ENCODE results near the gene CA4.

Gene CA4

DNA sequence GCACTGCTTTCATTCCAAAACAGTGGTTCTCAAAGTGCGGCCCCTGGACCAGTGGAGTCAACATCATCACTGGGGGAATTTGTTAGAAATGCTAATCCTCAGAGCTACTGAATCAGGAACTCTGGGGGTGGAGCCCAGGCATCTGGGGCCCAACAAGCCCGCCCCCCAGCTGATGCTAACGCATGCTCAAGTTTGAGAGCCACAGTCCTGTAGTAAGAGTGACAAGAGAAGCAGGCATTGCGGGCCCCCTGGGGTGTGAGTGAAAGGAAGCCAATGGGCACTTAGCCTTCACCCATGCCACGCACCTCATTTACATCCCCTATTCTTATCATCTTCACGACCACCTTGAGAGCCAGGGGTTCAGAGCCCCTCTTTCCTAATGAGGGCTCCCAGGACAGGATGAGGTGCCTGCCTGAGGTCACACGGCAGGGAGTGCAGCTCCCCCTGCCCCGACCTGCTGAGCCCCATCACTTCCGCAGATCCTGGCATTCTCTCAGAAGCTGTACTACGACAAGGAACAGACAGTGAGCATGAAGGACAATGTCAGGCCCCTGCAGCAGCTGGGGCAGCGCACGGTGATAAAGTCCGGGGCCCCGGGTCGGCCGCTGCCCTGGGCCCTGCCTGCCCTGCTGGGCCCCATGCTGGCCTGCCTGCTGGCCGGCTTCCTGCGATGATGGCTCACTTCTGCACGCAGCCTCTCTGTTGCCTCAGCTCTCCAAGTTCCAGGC, 9.1 kb downstream of the CA4 start:
- H3K4me3 ChIP-seq (ENCODE audit: low read depth, low read length, poor library complexity, severe bottlenecking) = no peak overlapping the region
- no peaks in the 10 kb centered on the region for H3K36me3 ChIP-seq (ENCODE audit: insufficient read depth, low read length)
- no peak overlapping the region for H3K4me2 ChIP-seq (ENCODE audit: low read length)
- no peak overlapping the region for H3K27ac ChIP-seq (ENCODE audit: low read depth, low read length, poor library complexity, severe bottlenecking)
- H3K9me2 ChIP-seq (ENCODE audit: low read depth, low read length) = no peaks in the 10 kb centered on the region
- no peaks in the 10 kb centered on the region for H3F3A ChIP-seq (ENCODE audit: insufficient read depth, low read length)
- TF ChIP-seq, protein P1, sequence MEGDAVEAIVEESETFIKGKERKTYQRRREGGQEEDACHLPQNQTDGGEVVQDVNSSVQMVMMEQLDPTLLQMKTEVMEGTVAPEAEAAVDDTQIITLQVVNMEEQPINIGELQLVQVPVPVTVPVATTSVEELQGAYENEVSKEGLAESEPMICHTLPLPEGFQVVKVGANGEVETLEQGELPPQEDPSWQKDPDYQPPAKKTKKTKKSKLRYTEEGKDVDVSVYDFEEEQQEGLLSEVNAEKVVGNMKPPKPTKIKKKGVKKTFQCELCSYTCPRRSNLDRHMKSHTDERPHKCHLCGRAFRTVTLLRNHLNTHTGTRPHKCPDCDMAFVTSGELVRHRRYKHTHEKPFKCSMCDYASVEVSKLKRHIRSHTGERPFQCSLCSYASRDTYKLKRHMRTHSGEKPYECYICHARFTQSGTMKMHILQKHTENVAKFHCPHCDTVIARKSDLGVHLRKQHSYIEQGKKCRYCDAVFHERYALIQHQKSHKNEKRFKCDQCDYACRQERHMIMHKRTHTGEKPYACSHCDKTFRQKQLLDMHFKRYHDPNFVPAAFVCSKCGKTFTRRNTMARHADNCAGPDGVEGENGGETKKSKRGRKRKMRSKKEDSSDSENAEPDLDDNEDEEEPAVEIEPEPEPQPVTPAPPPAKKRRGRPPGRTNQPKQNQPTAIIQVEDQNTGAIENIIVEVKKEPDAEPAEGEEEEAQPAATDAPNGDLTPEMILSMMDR (IDR thresholded peaks at IDR 0.05; ENCODE audit: low read length) = no peak
- no peak for TF ChIP-seq EZH2 (IDR thresholded peaks at IDR 0.05; ENCODE audit: borderline replicate concordance, low read length)
- peaks cover 15% of the 10 kb centered on the region; the same call in 1 of the 2 replicates for H3K27me3 ChIP-seq (ENCODE audit: insufficient read depth, low read length)
- no peaks in the 10 kb centered on the region for H3K9me3 ChIP-seq (ENCODE audit: low read length)
- no peak overlapping the region for H3K9ac ChIP-seq (ENCODE audit: low read length)
- H4K20me1 ChIP-seq (ENCODE audit: insufficient read depth, low read length) = no peaks in the 10 kb centered on the region
- no peak overlapping the region for H2AFZ ChIP-seq (ENCODE audit: low read length)
- no peaks in the 10 kb centered on the region for H3K79me2 ChIP-seq (ENCODE audit: insufficient read depth, low read length)
- H3K4me1 ChIP-seq (ENCODE audit: insufficient read depth, low read length, severe bottlenecking) = no peaks in the 10 kb centered on the region

DNA sequence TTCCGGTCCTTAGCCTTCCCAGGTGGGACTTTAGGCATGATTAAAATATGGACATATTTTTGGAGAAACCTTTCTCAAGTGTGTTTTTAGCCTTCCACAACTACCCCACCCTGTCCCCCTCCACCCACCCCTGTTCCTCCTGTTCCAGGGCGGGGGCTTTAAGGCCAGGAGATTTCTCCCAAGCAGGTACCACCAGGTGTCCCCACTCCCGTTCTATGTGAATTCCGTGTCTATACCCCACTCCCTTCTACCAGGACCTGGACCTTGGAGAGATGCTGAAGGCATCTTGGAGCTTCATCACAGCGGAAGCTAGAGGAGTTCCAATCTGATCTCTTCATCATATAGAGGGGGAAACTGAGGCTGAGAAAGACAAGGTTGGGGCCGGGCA, 9.7 kb downstream of the CA4 start:
- peaks cover 15% of the 10 kb centered on the region; the same call in 1 of the 2 replicates for H3K27me3 ChIP-seq (ENCODE audit: insufficient read depth, low read length)
- no peaks in the 10 kb centered on the region; the same call in 1 of the 2 replicates for H3F3A ChIP-seq (ENCODE audit: insufficient read depth, low read length)
- H3K4me1 ChIP-seq (ENCODE audit: insufficient read depth, low read length, severe bottlenecking) = no peaks in the 10 kb centered on the region
- no peak overlapping the region for H2AFZ ChIP-seq (ENCODE audit: low read length)
- H4K20me1 ChIP-seq (ENCODE audit: insufficient read depth, low read length) = no peaks in the 10 kb centered on the region
- no peaks in the 10 kb centered on the region for H3K36me3 ChIP-seq (ENCODE audit: insufficient read depth, low read length)
- no peak overlapping the region for H3K9ac ChIP-seq (ENCODE audit: low read length)
- no peak for TF ChIP-seq EZH2 (IDR thresholded peaks at IDR 0.05; ENCODE audit: borderline replicate concordance, low read length)
- TF ChIP-seq, protein P1 (IDR thresholded peaks at IDR 0.05; ENCODE audit: low read length) = no peak
- H3K27ac ChIP-seq (ENCODE audit: low read depth, low read length, poor library complexity, severe bottlenecking) = no peak overlapping the region
- no peaks in the 10 kb centered on the region for H3K9me3 ChIP-seq (ENCODE audit: low read length)
- no peaks in the 10 kb centered on the region for H3K9me2 ChIP-seq (ENCODE audit: low read depth, low read length)
- no peaks in the 10 kb centered on the region for H3K79me2 ChIP-seq (ENCODE audit: insufficient read depth, low read length)
- H3K4me3 ChIP-seq (ENCODE audit: low read depth, low read length, poor library complexity, severe bottlenecking) = no peak overlapping the region
- H3K4me2 ChIP-seq (ENCODE audit: low read length) = no peak overlapping the region

- Histone ChIP-seq H2AFZ (ENCODE audit: low read length) (no peak overlapping the region), H3K4me3 (ENCODE audit: low read depth, low read length, poor library complexity, severe bottlenecking) (no peak overlapping the region), H3F3A (ENCODE audit: insufficient read depth, low read length) (no peaks in the 10 kb centered on the region; the same call in 1 of the 2 replicates), H3K9me3 (ENCODE audit: low read length) (no peaks in the 10 kb centered on the region), H3K27ac (ENCODE audit: low read depth, low read length, poor library complexity, severe bottlenecking) (no peak overlapping the region), H3K9ac (ENCODE audit: low read length) (no peak overlapping the region), H3K36me3 (ENCODE audit: insufficient read depth, low read length) (no peaks in the 10 kb centered on the region), H4K20me1 (ENCODE audit: insufficient read depth, low read length) (no peaks in the 10 kb centered on the region), H3K79me2 (ENCODE audit: insufficient read depth, low read length) (no peaks in the 10 kb centered on the region), H3K27me3 (ENCODE audit: insufficient read depth, low read length) (peaks cover 5% of the 10 kb centered on the region; the same call in 1 of the 2 replicates), H3K4me1 (ENCODE audit: insufficient read depth, low read length, severe bottlenecking) (no peaks in the 10 kb centered on the region), H3K9me2 (ENCODE audit: low read depth, low read length) (no peaks in the 10 kb centered on the region), H3K4me2 (ENCODE audit: low read length) (no peak overlapping the region)
- TF ChIP-seq, protein P1 (IDR thresholded peaks at IDR 0.05; ENCODE audit: low read length) = no peak
- TF ChIP-seq EZH2 (IDR thresholded peaks at IDR 0.05; ENCODE audit: borderline replicate concordance, low read length) = no peak
Measured at GRCh38 chr17:60160829-60161501, 11.2 kb downstream of the CA4 start.
